T-helper 17 cell (primary cell): Measurements from ENCODE around the gene MACROD2. TPM values are rescaled to one million over a fixed set of nuclear protein-coding genes. Genes with fewer than 3 reads are reported as not detected.

Experiments
- ATAC-seq: fragments of 150-1000 bp; cut with Tn5 transposase; 2 replicates; pipeline ENCODE4 v1.10.0; 2021; ENCODE audit warnings: mild to moderate bottlenecking, moderate library complexity
- DNase-seq, 3 donors: peaks; one replicate each; pipeline versions ENCODE4 v3.0.0 to v3.0.0-alpha.2; 2020 to 2021
- H3K9me3 ChIP-seq: one replicate; pipeline ENCODE4 v1.7.0; 2013; ENCODE audit warnings: low read length, mild to moderate bottlenecking; ENCODE audit not compliant: control insufficient read depth, poor library complexity, severe bottlenecking
- H3K27ac Mint-ChIP-seq: one replicate; pipeline ENCODE4 v1.8.0; 2022; ENCODE audit warnings: mild to moderate bottlenecking, moderate library complexity, mixed read lengths
- H3K27me3 Mint-ChIP-seq: one replicate; pipeline ENCODE4 v1.8.0; 2022; ENCODE audit warnings: mixed read lengths
- H3K36me3 Mint-ChIP-seq: one replicate; pipeline ENCODE4 v1.8.0; 2022; ENCODE audit warnings: low read depth, mixed read lengths
- H3K4me1 Mint-ChIP-seq: one replicate; pipeline ENCODE4 v1.8.0; 2022; ENCODE audit warnings: mild to moderate bottlenecking, mixed read lengths
- H3K4me3 Mint-ChIP-seq: one replicate; pipeline ENCODE4 v1.8.0; 2022; ENCODE audit warnings: mild to moderate bottlenecking, moderate library complexity, mixed read lengths
- total RNA-seq, 4 donors: library from RNA in 2 of 4; stranded (reverse) in 2 of 4; gene quantifications; one replicate each; pipeline ENCODE4 v1.2.3 and lab custom pipeline; 2022 to 2026

Gene MACROD2
- total RNA-seq, 2 donors from 2014 or later, result 0.85 TPM; not detected in 1

- ATAC-seq (no peak), DNase-seq (no peak)
- H3K27ac Mint-ChIP-seq, result no peak overlapping the region
- H3K4me1 Mint-ChIP-seq, result no peaks in the 10 kb centered on the region
- H3K27me3 Mint-ChIP-seq, result no peaks in the 10 kb centered on the region
- no peaks in the 10 kb centered on the region for H3K36me3 Mint-ChIP-seq
- peaks cover 2% of the 10 kb centered on the region for H3K9me3 ChIP-seq
- no peak overlapping the region for H3K4me3 Mint-ChIP-seq
Measured at GRCh38 chr20:14700639-14700960, 705.3 kb downstream of the MACROD2 start.

DNA sequence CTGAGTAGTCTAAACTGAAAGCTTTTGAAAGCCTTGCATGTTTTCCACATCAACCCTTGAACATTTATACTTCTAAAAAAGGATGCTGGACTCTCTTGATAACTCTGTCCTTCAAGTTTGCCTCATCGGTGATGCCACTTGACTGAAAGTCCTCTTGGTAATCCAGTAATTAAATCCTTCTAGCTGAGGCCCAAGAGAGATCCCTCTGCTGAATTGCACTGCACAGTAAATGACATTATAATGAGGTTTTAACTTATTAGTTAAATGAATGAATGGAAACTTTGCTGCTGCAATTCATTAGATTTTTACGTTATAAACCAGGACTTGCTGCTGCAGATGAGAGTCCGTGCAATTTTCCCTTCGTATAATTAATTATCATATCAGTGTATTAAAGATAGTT, 706.0 kb downstream of the MACROD2 start:
- H3K36me3 Mint-ChIP-seq, result no peaks in the 10 kb centered on the region
- H3K4me1 Mint-ChIP-seq, result no peaks in the 10 kb centered on the region
- peaks cover 2% of the 10 kb centered on the region for H3K9me3 ChIP-seq
- no peaks in the 10 kb centered on the region for H3K27me3 Mint-ChIP-seq
- H3K4me3 Mint-ChIP-seq, result no peak overlapping the region
- ATAC-seq (no peak), DNase-seq (no peak)
- H3K27ac Mint-ChIP-seq, result no peak overlapping the region

GRCh38 chr20:14706555-14706954, 711.2 kb downstream of the MACROD2 start:
- ATAC-seq, result no peak
- Mint-ChIP-seq H3K36me3 (no peaks in the 10 kb centered on the region), H3K4me3 (no peak overlapping the region), H3K27me3 (no peaks in the 10 kb centered on the region), H3K4me1 (no peaks in the 10 kb centered on the region), H3K27ac (no peak overlapping the region)
- no peaks in the 10 kb centered on the region for H3K9me3 ChIP-seq
- no peak for DNase-seq

GRCh38 chr20:14707026-14707680, 711.8 kb downstream of the MACROD2 start:
- DNase-seq, result no peak
- no peak for ATAC-seq
- Mint-ChIP-seq H3K27ac (no peak overlapping the region), H3K4me3 (no peak overlapping the region), H3K4me1 (no peaks in the 10 kb centered on the region), H3K36me3 (no peaks in the 10 kb centered on the region), H3K27me3 (no peaks in the 10 kb centered on the region)
- H3K9me3 ChIP-seq, result no peaks in the 10 kb centered on the region

- DNase-seq, result no peak
- no peaks in the 10 kb centered on the region for H3K9me3 ChIP-seq
- no peak for ATAC-seq
- Mint-ChIP-seq H3K4me1 (no peaks in the 10 kb centered on the region), H3K4me3 (no peak overlapping the region), H3K36me3 (no peaks in the 10 kb centered on the region), H3K27me3 (no peaks in the 10 kb centered on the region), H3K27ac (no peak overlapping the region)
Measured at GRCh38 chr20:14707865-14708596, 712.7 kb downstream of the MACROD2 start.

DNA sequence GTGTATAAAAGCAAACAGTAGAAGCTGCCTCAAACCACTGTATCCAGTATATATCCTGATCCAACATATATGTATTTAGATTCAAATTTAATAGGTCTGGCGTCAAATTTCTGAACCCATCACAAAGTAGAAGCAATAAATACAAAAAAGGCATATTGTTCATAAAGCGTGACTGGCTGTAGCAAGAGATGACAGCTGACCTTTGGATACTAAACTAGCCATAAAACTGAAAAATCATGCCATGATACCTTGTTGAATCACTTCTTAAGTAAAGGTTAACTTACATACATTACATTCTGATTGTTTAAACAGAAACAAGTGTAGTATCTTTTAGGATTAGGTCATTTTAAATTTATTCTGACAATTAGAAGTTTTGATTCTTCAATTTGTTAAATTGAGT, 714.1 kb downstream of the MACROD2 start:
- no peaks in the 10 kb centered on the region for H3K9me3 ChIP-seq
- no peak overlapping the region for H3K27ac Mint-ChIP-seq
- ATAC-seq (no peak), DNase-seq (no peak)
- no peaks in the 10 kb centered on the region for H3K27me3 Mint-ChIP-seq
- no peaks in the 10 kb centered on the region for H3K4me1 Mint-ChIP-seq
- no peak overlapping the region for H3K4me3 Mint-ChIP-seq
- no peaks in the 10 kb centered on the region for H3K36me3 Mint-ChIP-seq

DNA sequence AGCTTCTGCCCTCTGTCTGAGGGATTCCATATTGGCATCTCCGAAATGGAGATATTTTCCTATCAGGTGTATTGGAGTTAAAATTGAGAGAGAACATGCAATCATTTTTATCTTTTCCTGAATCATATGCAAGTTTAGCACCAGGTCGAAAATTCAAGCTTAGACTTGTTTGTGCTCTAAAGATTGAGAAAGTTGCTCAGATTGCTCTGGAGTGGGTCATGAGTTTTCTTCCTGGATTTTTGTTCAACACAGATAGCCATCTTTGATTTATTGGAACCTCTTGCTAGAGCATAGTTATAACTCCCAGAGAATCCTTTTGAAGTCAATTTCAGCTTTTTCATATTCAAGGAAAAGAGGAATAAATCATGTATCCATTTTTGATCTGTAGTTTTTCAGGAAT, 715.6 kb downstream of the MACROD2 start:
- Mint-ChIP-seq H3K27ac (no peak overlapping the region), H3K36me3 (no peaks in the 10 kb centered on the region), H3K27me3 (no peaks in the 10 kb centered on the region), H3K4me1 (no peaks in the 10 kb centered on the region), H3K4me3 (no peak overlapping the region)
- no peak for ATAC-seq
- H3K9me3 ChIP-seq, result no peaks in the 10 kb centered on the region
- DNase-seq, result no peak

- Mint-ChIP-seq H3K4me3 (no peak overlapping the region), H3K27me3 (no peaks in the 10 kb centered on the region), H3K36me3 (no peaks in the 10 kb centered on the region), H3K4me1 (no peaks in the 10 kb centered on the region), H3K27ac (no peak overlapping the region)
- H3K9me3 ChIP-seq, result no peaks in the 10 kb centered on the region
- DNase-seq, result no peak
- ATAC-seq, result no peak
Measured at GRCh38 chr20:14711652-14712051, 716.3 kb downstream of the MACROD2 start.

- DNase-seq (no peak), ATAC-seq (no peak)
- H3K27me3 Mint-ChIP-seq, result no peaks in the 10 kb centered on the region
- H3K27ac Mint-ChIP-seq, result no peak overlapping the region
- no peaks in the 10 kb centered on the region for H3K9me3 ChIP-seq
- H3K4me1 Mint-ChIP-seq, result no peaks in the 10 kb centered on the region
- no peak overlapping the region for H3K4me3 Mint-ChIP-seq
- no peaks in the 10 kb centered on the region for H3K36me3 Mint-ChIP-seq
Measured at GRCh38 chr20:14712302-14712739, 717.0 kb downstream of the MACROD2 start.

DNA sequence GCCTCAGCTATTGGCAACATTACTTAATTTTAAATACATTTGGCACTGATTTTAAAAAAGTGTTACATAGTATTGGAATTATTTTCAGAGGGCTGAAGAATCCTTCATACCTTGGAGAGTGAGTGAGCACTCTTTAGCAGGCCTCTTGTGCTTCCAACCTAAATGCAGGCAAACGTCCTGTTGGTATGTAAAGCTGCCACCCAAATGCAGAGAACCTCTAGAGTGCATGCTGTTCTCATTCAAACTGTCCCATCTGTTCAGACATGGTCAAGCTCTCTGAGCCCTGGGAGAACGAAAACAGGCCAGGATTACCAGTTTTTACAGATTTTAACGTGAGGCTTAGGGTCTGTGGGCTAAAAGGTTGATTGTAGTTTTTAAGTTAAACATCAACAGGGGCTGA, 720.1 kb downstream of the MACROD2 start:
- ATAC-seq (no peak), DNase-seq (no peak)
- no peaks in the 10 kb centered on the region for H3K4me1 Mint-ChIP-seq
- no peaks in the 10 kb centered on the region for H3K9me3 ChIP-seq
- no peak overlapping the region for H3K4me3 Mint-ChIP-seq
- no peaks in the 10 kb centered on the region for H3K36me3 Mint-ChIP-seq
- H3K27ac Mint-ChIP-seq, result no peak overlapping the region
- H3K27me3 Mint-ChIP-seq, result no peaks in the 10 kb centered on the region

GRCh38 chr20:14716351-14716801, 721.1 kb downstream of the MACROD2 start:
- Mint-ChIP-seq H3K27ac (no peak overlapping the region), H3K4me1 (no peaks in the 10 kb centered on the region), H3K27me3 (no peaks in the 10 kb centered on the region), H3K4me3 (no peak overlapping the region), H3K36me3 (no peaks in the 10 kb centered on the region)
- ATAC-seq (no peak), DNase-seq (no peak)
- H3K9me3 ChIP-seq, result no peaks in the 10 kb centered on the region

GRCh38 chr20:14717134-14717999, 722.1 kb downstream of the MACROD2 start:
- Mint-ChIP-seq H3K36me3 (no peaks in the 10 kb centered on the region), H3K4me3 (no peak overlapping the region), H3K4me1 (no peaks in the 10 kb centered on the region), H3K27ac (no peak overlapping the region), H3K27me3 (no peaks in the 10 kb centered on the region)
- no peaks in the 10 kb centered on the region for H3K9me3 ChIP-seq
- DNase-seq (no peak), ATAC-seq (no peak)

- no peak overlapping the region for H3K27ac Mint-ChIP-seq
- H3K36me3 Mint-ChIP-seq, result no peaks in the 10 kb centered on the region
- no peaks in the 10 kb centered on the region for H3K27me3 Mint-ChIP-seq
- no peaks in the 10 kb centered on the region for H3K9me3 ChIP-seq
- ATAC-seq (no peak), DNase-seq (no peak)
- H3K4me1 Mint-ChIP-seq, result no peaks in the 10 kb centered on the region
- H3K4me3 Mint-ChIP-seq, result no peak overlapping the region
Measured at GRCh38 chr20:14720251-14720650, 724.9 kb downstream of the MACROD2 start.
